Astrocyte (in vitro differentiated cells and primary cell): Measurements from ENCODE around the gene RUBCNL.

ENCODE experiments used
- CTCF ChIP-seq: IDR thresholded peaks from 2 replicates; pipeline ENCODE4 v1.5.1; 2011; ENCODE audit warnings: low read depth, mild to moderate bottlenecking, inconsistent platforms, low read length, moderate library complexity; ENCODE audit not compliant: insufficient read depth
- EZH2 ChIP-seq: IDR thresholded peaks from 2 replicates; pipeline ENCODE4 v1.6.1; 2012; ENCODE audit warnings: mild to moderate bottlenecking, low read length, inconsistent platforms; ENCODE audit not compliant: insufficient read depth

GRCh38 chr13:46403851-46404732, 17.0 kb upstream of the RUBCNL start:
- TF ChIP-seq CTCF (no peak), EZH2 (no peak)
